GM18858 (cell line): ENCODE measurements around the gene USP30.
"Not testable (repeated sequence)": the region's sequence is repeated elsewhere in the genome, so short reads cannot be mapped to it uniquely, and the experiment has no call there.

ENCODE experiments used
- ATAC-seq: cut with Tn5 transposase; IDR thresholded peaks from one replicate; pipeline ENCODE4 v1.9.1; 2021; ENCODE audit not compliant: unreplicated experiment

The USP30 gene

GRCh38 chr12:109052097-109052413 is 321 bp upstream of the USP30 start:
- no peak for ATAC-seq

- ATAC-seq: peak; percentile 36
Measured at GRCh38 chr12:109053382-109054123, 1.2 kb downstream of the USP30 start.

GRCh38 chr12:109054124-109054513 is 1.7 kb downstream of the USP30 start:
- ATAC-seq: not testable (repeated sequence)

GRCh38 chr12:109054520-109054919 is 2.1 kb downstream of the USP30 start:
- no peak for ATAC-seq

- ATAC-seq: no peak
Measured at GRCh38 chr12:109056891-109057290, 4.5 kb downstream of the USP30 start.

GRCh38 chr12:109057376-109057775 is 5.0 kb downstream of the USP30 start:
- no peak for ATAC-seq

GRCh38 chr12:109058773-109059172 is 6.4 kb downstream of the USP30 start:
- no peak for ATAC-seq

- no peak for ATAC-seq
Measured at GRCh38 chr12:109064143-109064542, 11.8 kb downstream of the USP30 start.

- ATAC-seq: no peak
Measured at GRCh38 chr12:109065154-109065852, 12.9 kb downstream of the USP30 start.

- no peak for ATAC-seq
Measured at GRCh38 chr12:109065853-109066193, 13.4 kb downstream of the USP30 start.

- ATAC-seq: no peak
Measured at GRCh38 chr12:109069307-109070271, 17.2 kb downstream of the USP30 start.

GRCh38 chr12:109074866-109075265 is 22.5 kb downstream of the USP30 start:
- no peak for ATAC-seq

GRCh38 chr12:109082751-109083150 is 30.4 kb downstream of the USP30 start:
- ATAC-seq: no peak

- no peak for ATAC-seq
Measured at GRCh38 chr12:109084425-109084824, 32.0 kb downstream of the USP30 start.

- ATAC-seq: no peak
Measured at GRCh38 chr12:109085590-109085989, 33.2 kb downstream of the USP30 start.

GRCh38 chr12:109087250-109087649 is 34.9 kb downstream of the USP30 start:
- ATAC-seq: no peak

- no peak for ATAC-seq
Measured at GRCh38 chr12:109088818-109089217, 36.4 kb downstream of the USP30 start.

GRCh38 chr12:109089683-109090082 is 37.3 kb downstream of the USP30 start:
- ATAC-seq: no peak

GRCh38 chr12:109092497-109093021 is 40.2 kb downstream of the USP30 start:
- ATAC-seq: no peak

- ATAC-seq: peak; percentile 76
Measured at GRCh38 chr12:109093022-109093918, 40.9 kb downstream of the USP30 start, which contains the start of gene ALKBH2. Gene ALKBH2 (minus strand): TSS chr12:109093472. CDS start chr12:109092786, 686 bp downstream.
